ENCODE results near the gene RBX1.

The RBX1 gene

DNA sequence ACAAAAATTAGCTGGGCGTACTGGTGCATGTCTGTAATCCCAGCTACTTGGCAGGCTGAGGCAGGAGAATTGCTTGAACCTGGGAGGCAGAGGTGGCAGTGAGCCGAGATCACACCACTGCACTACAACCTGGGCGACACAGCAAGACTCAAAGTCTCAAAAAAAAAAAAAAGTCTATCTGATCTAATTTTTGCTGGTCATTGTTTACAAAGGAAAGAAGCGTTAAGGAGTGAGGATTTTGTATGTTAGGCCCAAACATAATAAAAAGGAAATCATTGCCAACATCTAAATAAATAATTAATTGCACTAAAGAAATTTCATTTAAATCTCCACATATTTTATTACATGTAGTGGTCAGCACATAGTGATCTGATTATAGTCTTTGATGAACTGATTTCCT lies 2.9 kb downstream of the RBX1 start:
- POLR2A ChIA-PET (ENCODE audit: low non-redundant PET) = no interaction called here
- no peak overlapping the region for H3K27ac ChIP-seq
- CTCF ChIA-PET = no interaction called here
- TF ChIP-seq, protein P1, sequence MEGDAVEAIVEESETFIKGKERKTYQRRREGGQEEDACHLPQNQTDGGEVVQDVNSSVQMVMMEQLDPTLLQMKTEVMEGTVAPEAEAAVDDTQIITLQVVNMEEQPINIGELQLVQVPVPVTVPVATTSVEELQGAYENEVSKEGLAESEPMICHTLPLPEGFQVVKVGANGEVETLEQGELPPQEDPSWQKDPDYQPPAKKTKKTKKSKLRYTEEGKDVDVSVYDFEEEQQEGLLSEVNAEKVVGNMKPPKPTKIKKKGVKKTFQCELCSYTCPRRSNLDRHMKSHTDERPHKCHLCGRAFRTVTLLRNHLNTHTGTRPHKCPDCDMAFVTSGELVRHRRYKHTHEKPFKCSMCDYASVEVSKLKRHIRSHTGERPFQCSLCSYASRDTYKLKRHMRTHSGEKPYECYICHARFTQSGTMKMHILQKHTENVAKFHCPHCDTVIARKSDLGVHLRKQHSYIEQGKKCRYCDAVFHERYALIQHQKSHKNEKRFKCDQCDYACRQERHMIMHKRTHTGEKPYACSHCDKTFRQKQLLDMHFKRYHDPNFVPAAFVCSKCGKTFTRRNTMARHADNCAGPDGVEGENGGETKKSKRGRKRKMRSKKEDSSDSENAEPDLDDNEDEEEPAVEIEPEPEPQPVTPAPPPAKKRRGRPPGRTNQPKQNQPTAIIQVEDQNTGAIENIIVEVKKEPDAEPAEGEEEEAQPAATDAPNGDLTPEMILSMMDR (conservative IDR thresholded peaks at IDR 0.05; ENCODE audit: low read depth) = no peak
- no peak for DNase-seq (ENCODE audit: low spot score)

DNA sequence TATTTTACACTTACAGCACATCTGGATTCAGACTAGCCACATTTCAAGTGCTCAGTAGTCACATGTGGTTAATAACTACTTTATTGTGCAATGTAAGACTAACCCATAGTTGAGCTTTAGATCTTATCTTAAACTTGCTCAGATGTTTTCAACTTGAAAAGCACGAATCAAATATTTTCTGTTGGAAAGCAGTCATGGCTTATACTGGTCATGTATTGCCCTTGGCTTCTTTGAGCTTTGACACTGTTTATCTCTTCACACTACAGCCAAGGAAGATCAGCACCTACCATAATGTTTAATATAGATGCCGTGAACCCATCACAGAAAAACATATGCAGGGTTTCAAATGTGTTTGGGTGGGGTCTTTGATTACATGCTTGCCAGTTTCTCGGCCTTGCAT lies 4.4 kb downstream of the RBX1 start:
- DNase-seq (ENCODE audit: low spot score) = no peak
- CTCF ChIA-PET = no interaction called here
- no peak overlapping the region for H3K27ac ChIP-seq
- TF ChIP-seq, protein P1 (conservative IDR thresholded peaks at IDR 0.05; ENCODE audit: low read depth) = no peak
- POLR2A ChIA-PET (ENCODE audit: low non-redundant PET) = no interaction called here

DNA sequence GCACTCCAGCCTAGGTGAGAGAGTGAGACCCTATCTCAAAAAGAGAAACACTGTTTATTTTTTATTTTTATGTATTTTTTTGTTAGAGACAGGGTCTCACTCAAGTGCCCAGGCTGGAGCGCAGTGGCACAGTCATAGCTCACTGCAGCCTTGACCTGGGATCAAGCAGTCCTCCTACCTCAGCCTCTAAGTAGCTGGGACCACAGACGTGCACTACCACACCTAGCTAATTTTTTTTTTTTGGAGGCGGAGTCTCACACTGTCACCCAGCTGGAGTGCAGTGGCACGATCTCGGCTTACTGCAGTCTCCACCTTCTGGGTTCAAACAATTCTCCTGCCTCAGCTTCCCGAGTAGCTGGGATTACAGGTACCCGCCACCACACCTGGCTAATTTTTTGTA lies 6.4 kb downstream of the RBX1 start:
- ChIA-PET POLR2A (ENCODE audit: low non-redundant PET) (interaction anchor here (0.6 kb wide), 1 partner anchor 32 kb away, joined by 4 read pairs; no protein-coding TSS in a partner anchor), CTCF (interaction anchor here (0.8 kb wide), 1 partner anchor 15 kb away, joined by 3 read pairs; no protein-coding TSS in a partner anchor)
- TF ChIP-seq, protein P1 (conservative IDR thresholded peaks at IDR 0.05; ENCODE audit: low read depth) = no peak
- H3K27ac ChIP-seq = peak overlapping the region; percentile 13; the same call in 1 of the 2 replicates
- no peak for DNase-seq (ENCODE audit: low spot score)

DNA sequence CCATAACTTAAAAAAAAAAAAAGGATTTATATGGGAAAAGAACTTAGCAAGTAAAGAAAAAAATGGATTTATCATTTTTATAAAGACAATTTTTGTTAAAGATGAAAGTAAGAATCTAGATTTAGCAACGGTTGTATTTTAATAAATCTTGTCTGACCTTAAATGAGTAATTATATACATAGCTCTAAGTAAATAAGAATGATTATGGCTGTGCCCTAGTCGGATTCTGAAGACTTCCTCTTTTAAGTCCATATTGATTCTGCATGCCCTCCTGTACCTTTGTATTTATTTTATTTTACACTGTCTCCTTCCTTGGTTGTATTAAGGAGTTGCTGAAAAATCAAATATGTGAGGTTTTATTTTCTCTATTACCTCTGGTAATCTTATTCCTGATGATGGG lies 7.1 kb downstream of the RBX1 start:
- POLR2A ChIA-PET (ENCODE audit: low non-redundant PET) = no interaction called here
- H3K27ac ChIP-seq = no peak overlapping the region
- DNase-seq (ENCODE audit: low spot score) = no peak
- CTCF ChIA-PET = interaction anchor here (0.6 to 0.8 kb wide), 2 partner anchors 14 to 90 kb away, joined by 3 to 4 read pairs; no protein-coding TSS in a partner anchor
- TF ChIP-seq, protein P1 (conservative IDR thresholded peaks at IDR 0.05; ENCODE audit: low read depth) = no peak

DNA sequence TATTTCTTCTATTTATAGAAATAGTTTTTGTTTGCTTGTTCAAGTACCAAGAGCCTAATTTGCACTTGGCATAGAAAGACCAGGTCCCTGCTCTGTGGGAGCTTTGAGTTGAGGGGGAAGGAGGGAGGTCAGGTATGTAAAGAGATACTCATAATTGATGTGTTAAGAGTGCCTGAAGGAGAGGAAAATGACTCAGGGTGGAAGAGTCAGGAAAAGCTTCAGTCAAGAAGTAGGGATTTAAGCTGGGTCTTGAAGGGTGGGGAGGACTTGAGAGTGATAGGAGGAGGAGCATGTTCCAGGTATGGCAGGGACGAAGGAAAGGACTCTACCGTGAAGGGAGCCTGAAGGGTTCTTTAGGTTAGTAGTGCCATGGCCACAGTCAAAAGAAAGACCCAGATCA lies 9.0 kb downstream of the RBX1 start:
- TF ChIP-seq, protein P1 (conservative IDR thresholded peaks at IDR 0.05; ENCODE audit: low read depth) = no peak
- no peak for DNase-seq (ENCODE audit: low spot score)
- CTCF ChIA-PET = no interaction called here
- POLR2A ChIA-PET (ENCODE audit: low non-redundant PET) = no interaction called here
- no peak overlapping the region for H3K27ac ChIP-seq

DNA sequence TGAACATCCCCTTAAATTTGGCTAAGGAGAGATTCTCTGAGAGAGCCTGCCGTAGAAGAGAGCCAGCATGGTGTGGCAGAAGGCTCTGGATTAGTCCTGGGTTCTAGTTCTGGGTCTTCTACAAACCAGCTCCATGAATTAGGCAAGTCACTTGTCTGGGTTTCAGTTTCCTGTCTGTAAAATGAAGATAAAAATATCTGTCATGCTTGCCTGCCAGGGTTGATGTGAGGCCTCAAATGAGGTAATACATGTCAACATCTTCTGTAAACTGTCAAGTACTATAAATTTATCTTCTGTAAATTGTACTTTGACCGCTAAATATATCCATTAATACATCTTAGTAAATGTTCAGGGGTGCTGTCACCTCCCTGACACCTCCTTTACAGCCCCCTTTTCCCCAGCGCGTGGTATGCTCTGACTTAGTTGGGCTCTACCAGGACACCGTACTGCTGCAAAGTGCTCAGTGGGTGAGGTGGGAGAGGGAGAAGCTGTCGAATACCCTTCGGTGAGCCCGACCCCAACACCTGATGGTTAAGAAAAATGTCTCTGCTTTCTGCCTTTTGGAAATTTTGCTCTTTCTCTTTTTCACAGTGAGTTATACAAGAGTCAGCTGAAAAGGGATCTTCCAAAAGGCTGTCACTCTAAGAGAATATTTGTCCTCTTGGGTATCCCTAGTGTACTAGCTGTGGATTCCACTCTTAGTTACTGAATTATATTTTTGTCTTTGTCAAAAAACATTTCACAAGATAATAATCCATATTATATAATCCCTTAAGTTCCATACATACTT lies 15.0 kb downstream of the RBX1 start:
- CTCF ChIA-PET = no interaction called here
- POLR2A ChIA-PET (ENCODE audit: low non-redundant PET) = no interaction called here
- H3K27ac ChIP-seq = no peak overlapping the region
- TF ChIP-seq, protein P1 (conservative IDR thresholded peaks at IDR 0.05; ENCODE audit: low read depth) = no peak
- DNase-seq (ENCODE audit: low spot score) = no peak
